ENCODE data around the gene ZNF648.

DNA sequence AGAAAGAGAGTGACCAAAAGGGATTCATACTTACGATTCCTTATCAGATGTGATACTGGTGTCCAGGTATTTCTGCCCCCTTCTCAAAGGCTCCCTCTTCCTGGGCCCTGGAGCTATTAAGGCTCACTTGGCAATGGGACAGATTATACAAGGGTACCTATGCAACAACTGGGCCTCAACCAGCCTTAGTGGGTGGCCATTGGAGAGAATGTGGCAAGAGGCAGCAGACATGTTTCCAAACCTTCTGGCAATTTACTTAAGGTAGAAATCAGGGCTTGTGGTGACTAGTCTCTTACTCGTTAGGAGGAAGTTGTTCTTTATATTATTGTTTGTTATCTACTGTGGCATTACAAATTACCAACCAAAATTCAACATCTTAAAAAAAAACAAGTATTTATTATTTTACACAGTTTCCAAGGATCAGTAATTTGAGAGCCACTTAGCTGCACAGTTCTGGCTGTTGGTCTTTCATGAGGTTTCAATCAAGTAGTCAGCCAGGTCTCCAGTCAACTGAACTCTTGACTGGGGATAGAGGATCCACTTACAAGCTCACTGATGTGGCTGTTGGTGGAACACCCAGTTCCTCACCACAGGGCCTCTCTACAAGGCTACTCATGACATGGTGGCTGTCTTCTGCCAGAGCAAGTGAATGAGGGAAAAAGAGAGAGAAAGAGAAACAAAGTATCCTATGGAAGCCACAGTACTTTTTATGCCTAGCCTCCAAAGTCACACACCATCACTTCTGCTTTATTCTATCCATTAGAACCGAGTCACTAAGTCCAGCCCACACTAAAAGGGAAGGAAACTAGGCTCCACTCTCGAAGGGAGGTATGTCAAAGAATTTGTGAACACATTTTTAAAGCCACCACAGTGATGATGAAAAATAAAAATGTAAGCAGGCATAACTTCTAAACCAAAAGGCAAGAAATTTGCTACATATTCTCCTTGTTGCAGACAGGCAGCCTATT is 10.7 kb downstream of the ZNF648 start:
- TF ChIP-seq, protein P1, sequence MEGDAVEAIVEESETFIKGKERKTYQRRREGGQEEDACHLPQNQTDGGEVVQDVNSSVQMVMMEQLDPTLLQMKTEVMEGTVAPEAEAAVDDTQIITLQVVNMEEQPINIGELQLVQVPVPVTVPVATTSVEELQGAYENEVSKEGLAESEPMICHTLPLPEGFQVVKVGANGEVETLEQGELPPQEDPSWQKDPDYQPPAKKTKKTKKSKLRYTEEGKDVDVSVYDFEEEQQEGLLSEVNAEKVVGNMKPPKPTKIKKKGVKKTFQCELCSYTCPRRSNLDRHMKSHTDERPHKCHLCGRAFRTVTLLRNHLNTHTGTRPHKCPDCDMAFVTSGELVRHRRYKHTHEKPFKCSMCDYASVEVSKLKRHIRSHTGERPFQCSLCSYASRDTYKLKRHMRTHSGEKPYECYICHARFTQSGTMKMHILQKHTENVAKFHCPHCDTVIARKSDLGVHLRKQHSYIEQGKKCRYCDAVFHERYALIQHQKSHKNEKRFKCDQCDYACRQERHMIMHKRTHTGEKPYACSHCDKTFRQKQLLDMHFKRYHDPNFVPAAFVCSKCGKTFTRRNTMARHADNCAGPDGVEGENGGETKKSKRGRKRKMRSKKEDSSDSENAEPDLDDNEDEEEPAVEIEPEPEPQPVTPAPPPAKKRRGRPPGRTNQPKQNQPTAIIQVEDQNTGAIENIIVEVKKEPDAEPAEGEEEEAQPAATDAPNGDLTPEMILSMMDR (IDR thresholded peaks at IDR 0.05; ENCODE audit: insufficient read depth, low read length, poor library complexity, severe bottlenecking): no peak
- TF ChIP-seq EZH2phosphoT487 (conservative IDR thresholded peaks at IDR 0.05; ENCODE audit: low read length): no peak

All from SU-DHL-6 (cell line).